Activated CD4-positive, alpha-beta T cell treated with anti-CD3 and anti-CD28 coated beads, Interleukin-10, Interleukin-2, amounts not matched to agents 100 ng/mL and 50 ng/mL, durations not matched to agents 16 hours and 8 hours (primary cell): ENCODE measurements around the gene PCDHA2.
A peak's percentile ranks its signal among the peaks of the same experiment; 100 is the strongest.
"Not testable (repeated sequence)": the region's sequence is repeated elsewhere in the genome, so short reads cannot be mapped to it uniquely, and the experiment has no call there.

ENCODE experiments used
- DNase-seq: peaks from one replicate; pipeline ENCODE4 v3.0.0-alpha.2; 2020

Gene PCDHA2

DNA sequence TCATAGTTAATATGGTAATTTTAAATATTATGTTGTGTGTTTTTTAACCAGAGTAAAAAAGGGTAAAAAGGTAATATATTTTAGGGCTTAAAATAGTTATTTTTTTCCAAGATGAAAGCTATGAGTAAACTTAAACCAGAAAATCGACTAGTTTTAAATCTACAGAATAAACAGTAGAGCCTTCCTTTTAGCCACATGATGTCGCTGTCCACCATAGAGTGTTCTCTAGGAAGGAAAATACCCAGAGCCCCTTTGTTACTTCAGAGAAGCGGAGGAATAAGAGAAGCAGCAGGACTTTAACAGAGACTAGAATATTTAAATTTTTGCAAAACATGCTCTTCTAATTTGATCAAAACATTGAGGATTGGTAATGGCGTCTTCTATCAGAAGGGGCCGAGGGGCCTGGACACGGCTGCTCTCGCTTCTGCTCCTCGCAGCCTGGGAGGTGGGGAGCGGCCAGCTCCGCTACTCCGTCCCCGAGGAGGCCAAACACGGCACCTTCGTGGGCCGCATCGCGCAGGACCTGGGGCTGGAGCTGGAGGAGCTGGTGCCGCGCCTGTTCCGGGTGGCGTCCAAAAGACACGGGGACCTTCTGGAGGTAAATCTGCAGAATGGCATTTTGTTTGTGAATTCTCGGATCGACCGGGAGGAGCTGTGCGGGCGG lies at the start of gene PCDHA2:
TSS of gene PCDHA2 (plus strand) at position 258 of the 664 bp plus-strand sequence.
- no peak for DNase-seq

DNA sequence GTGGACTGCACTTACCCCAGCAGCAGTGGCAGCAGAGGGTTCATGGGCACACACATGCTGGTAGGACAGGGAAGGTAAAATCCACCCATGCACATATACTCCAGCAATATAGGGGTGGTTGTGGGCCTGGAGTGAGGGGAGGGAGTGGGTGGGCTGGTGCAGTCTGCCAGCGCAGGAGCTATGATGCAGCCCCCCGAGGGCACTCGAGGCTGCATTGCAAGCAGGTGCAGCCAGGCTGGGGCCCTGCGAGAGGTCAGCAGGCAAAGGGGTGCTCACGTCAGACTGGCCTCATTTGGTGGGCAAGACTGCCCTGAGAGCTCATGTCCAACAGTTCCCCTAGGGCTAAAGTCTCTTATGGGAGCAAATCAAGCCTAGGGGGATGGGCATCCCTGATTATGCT lies 41.1 kb upstream of the PCDHA2 start:
- no peak for DNase-seq

DNA sequence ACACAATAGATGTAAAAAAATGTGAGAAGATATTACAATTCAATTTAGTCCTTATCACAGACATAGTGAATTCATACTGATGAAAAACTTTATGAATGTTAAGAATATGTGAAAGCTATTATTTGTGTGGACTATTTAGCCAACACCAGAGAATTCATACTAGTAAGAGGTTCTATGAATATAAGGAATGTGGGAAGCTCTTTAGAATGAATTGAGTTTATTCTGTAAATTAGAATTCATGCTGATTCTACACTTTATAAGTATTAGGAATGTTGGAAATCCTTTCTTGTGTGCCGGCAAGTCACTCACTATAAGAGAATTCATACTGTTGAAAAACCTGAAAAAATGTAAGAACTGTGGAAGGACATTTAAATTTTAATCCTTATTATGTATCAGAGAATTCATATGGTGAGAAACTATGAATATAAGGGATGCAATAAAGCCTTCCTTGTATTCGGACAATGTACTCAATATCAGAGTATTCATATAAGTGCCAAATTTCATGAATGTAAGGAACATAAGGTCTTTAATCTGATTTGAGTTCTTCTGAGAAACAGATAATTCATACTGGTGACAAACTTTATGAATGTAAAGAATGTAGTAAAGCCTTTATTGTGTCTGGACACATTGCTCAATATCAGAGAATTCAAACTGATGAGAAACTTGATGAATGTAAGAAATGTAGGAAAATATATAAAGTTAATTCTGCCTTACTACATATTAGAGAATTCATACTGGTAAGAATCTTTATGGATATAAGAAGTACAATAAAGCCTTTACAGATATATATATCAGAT lies 30.3 kb upstream of the PCDHA2 start:
- DNase-seq = no peak

DNA sequence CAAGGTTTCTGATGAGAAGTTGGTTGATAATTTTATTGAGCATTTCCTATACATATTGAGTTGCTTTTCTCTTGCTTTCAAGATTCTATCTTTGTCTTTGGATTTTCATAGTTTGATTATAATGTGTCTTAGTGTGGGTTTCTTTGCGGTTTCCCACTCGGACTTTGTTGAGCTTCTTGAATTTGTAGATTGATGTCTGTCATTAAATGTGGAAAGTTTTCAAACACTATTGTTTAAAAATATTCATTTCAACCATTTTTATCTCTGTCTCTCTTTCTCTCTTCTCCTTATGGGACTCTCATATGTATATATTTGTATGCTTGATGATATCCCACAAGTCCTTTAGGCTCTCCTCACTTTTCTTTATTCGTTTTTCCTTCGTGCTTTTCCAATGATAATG lies 27.2 kb upstream of the PCDHA2 start:
- no peak for DNase-seq

DNA sequence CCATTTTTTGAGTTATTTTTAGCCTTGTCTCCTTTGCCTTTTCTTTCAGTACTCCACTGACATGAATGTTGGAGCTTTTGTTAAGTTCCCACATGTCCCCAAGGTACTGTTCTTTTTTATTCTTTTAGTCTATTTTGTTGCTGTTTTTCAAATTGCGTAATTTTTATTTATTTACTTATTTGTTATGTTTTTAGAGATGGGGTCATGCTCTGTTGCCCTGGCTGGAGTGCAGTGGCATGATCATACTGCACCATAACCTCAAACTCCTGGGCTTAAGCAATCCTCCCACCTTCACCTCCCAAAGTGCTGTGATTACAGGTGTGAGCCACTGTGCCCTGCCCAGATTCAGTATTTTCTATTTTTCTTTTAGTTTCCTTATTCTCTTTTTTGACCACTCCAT lies 14.1 kb upstream of the PCDHA2 start:
- no peak for DNase-seq

DNA sequence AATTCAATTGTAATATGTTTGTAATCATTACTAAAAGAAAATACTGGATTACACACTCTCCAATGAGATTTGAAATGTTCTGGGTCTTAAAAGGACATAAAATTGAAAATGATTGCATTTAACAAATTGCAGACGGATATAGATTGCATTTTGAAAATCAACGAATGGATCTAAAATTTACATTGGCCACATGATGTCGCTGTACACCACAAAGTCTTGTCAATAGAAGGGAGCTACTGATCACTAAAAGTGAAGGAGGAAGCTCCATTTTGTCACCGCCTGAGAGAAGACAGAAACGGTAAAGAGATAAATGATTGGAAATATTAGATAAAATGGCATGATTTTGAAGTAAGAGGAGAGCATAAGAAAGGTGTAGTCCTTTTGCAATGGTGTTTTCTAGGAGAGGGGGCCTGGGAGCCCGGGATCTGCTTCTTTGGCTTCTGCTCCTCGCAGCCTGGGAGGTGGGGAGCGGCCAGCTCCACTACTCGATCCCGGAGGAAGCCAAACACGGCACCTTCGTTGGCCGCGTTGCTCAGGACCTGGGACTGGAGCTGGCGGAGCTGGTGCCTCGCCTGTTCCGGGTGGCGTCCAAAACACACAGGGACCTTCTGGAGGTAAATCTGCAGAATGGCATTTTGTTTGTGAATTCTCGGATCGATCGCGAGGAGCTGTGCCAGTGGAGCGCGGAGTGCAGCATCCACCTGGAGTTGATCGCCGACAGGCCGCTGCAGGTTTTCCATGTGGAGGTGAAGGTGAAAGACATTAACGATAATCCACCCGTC lies 8.6 kb upstream of the PCDHA2 start, which contains the start of gene PCDHA1:
TSS of gene PCDHA1 (plus strand) at position 236 of the 782 bp plus-strand sequence.
- DNase-seq = no peak

DNA sequence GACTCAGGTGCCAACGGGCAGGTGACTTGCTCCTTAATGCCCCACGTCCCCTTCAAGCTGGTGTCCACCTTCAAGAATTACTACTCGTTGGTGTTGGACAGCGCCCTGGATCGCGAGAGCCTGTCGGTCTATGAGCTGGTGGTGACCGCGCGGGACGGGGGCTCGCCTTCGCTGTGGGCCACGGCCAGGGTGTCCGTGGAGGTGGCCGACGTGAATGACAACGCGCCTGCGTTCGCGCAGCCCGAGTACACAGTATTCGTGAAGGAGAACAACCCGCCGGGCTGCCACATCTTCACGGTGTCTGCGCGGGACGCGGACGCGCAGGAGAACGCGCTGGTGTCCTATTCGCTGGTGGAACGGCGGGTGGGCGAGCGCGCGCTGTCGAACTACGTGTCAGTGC lies 7.2 kb upstream of the PCDHA2 start:
- DNase-seq = not testable (repeated sequence)

DNA sequence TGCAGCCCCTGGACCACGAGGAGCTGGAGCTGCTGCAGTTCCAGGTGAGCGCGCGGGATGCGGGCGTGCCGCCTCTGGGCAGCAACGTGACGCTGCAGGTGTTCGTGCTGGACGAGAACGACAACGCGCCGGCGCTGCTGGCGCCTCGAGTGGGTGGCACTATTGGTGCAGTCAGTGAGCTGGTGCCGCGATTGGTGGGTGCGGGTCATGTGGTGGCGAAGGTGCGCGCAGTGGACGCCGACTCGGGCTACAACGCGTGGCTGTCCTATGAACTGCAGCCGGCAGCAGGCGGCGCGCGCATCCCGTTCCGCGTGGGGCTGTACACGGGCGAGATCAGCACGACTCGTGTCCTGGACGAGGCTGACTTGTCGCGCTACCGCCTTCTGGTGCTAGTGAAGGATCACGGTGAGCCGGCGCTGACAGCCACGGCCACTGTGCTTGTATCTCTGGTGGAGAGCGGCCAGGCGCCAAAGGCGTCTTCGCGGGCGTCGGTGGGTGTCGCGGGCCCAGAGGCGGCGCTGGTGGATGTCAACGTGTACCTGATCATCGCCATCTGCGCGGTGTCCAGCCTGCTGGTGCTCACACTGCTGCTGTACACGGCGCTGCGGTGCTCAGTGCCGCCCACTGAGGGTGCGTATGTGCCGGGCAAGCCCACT lies 6.7 kb upstream of the PCDHA2 start:
- DNase-seq = not testable (repeated sequence)

DNA sequence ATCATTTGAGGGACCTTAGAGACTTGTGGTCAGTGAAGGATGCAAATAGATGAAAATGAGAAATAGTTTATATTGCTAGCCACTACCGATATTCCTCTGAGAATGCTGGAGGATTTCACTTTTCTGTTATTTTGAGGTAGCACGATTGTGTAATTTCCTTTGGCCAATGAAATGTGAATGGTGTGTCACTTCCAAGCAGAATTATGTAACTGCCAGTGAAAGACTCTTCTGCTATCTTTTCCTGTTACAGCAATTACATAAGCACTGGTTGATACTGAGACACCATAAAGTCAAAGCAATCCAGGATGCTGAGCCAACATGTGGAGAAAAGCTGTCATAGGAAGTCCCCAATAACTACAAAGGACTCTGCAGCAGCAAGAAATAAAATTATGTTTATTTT lies 3.6 kb upstream of the PCDHA2 start:
- DNase-seq = no peak

DNA sequence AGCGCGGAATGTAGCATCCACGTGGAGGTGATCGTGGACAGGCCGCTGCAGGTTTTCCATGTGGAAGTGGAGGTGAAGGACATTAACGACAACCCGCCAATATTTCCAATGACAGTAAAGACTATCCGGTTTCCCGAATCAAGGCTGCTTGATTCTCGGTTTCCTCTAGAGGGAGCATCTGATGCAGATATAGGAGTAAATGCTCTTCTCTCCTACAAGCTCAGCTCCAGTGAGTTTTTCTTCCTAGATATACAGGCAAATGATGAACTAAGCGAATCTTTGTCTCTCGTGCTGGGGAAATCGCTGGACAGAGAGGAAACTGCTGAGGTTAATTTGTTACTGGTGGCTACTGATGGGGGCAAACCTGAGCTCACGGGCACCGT lies 598 bp downstream of the PCDHA2 start:
- no peak for DNase-seq

DNA sequence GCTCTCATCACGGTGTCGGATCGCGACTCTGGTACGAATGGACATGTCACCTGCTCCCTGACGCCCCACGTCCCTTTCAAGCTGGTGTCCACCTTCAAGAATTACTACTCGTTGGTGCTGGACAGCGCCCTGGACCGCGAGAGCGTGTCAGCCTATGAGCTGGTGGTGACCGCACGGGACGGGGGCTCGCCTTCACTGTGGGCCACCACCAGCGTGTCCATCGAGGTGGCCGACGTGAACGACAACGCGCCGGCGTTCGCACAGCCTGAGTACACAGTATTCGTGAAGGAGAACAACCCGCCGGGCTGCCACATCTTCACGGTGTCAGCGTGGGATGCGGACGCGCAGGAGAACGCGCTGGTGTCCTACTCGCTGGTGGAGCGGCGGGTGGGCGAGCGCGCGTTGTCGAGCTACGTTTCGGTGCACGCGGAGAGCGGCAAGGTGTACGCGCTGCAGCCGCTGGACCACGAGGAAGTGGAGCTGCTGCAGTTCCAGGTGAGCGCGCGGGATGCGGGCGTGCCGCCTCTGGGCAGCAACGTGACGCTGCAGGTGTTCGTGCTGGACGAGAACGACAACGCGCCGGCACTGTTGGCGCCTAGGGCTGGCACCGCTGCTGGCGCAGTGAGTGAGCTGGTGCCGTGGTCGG lies 1.5 kb downstream of the PCDHA2 start:
- not testable (repeated sequence) for DNase-seq

DNA sequence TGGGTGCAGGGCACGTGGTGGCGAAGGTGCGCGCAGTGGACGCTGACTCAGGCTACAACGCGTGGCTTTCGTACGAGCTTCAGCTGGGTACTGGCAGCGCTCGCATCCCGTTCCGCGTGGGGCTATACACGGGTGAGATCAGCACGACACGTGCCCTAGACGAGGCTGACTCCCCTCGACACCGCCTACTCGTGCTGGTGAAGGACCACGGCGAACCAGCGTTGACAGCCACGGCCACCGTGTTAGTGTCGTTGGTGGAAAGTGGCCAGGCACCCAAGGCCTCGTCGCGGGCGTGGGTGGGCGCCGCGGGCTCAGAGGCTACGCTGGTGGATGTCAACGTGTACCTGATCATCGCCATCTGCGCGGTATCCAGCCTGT lies 2.1 kb downstream of the PCDHA2 start:
- no peak for DNase-seq

DNA sequence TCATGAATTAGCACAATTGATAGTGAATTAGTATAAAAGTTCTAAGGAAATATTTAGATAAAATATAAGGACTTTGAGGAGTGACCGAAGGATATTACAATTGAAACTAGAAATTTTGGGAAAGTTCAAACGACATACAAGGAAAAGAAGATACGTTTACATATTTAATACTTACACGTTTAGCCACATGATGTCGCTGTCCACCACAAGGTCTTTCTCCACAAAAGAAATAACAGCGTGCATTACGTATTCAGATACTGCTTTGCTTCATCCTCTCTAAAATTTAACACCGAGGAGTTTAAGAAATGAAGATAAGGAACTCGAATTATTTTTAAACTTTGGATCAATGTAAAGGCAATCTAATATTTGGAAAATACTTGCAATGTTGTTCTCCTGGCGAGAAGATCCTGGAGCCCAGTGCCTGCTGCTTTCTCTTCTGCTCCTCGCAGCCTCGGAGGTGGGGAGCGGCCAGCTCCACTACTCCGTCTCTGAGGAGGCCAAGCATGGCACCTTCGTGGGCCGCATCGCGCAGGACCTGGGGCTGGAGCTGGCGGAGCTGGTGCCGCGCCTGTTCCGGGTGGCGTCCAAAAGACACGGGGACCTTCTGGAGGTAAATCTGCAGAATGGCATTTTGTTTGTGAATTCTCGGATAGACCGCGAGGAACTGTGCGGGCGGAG lies 6.3 kb downstream of the PCDHA2 start, which contains the start of gene PCDHA3:
TSS of gene PCDHA3 (plus strand) at position 242 of the 678 bp plus-strand sequence.
- DNase-seq = no peak

DNA sequence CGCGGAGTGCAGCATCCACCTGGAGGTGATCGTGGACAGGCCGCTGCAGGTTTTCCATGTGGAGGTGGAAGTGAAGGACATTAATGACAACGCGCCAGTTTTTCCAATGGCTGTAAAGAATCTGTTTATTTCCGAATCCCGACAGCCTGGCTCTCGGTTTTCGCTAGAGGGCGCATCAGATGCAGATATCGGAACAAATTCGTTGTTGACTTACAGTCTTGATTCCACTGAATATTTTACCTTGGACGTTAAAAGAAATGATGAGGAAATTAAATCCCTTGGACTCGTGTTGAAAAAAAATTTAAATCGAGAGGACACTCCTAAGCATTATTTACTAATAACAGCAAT lies 6.8 kb downstream of the PCDHA2 start:
- DNase-seq = no peak

DNA sequence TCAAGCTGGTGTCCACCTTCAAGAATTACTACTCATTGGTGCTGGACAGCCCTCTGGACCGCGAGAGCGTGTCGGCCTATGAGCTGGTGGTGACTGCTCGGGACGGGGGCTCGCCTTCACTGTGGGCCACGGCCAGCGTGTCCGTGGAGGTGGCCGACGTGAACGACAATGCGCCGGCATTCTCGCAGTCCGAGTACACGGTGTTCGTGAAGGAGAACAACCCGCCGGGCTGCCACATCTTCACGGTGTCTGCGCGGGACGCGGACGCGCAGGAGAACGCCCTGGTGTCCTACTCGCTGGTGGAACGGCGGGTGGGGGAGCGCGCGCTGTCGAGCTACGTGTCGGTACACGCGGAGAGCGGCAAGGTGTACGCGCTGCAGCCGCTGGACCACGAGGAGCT lies 7.7 kb downstream of the PCDHA2 start:
- not testable (repeated sequence) for DNase-seq

DNA sequence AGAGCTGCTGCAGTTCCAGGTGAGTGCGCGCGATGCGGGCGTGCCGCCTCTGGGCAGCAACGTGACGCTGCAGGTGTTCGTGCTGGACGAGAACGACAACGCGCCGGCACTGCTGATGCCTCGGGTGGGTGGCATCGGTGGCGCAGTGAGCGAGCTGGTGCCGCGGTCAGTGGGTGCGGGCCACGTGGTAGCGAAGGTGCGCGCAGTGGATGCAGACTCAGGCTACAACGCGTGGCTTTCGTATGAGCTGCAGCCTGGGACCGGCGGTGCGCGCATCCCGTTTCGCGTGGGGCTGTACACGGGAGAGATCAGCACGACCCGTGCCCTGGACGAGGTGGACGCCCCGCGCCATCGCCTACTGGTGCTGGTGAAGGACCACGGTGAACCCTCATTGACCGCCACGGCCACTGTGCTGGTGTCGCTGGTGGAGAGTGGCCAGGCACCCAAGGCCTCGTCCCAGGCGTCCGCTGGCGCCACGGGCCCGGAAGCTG lies 8.2 kb downstream of the PCDHA2 start:
- DNase-seq = no peak

DNA sequence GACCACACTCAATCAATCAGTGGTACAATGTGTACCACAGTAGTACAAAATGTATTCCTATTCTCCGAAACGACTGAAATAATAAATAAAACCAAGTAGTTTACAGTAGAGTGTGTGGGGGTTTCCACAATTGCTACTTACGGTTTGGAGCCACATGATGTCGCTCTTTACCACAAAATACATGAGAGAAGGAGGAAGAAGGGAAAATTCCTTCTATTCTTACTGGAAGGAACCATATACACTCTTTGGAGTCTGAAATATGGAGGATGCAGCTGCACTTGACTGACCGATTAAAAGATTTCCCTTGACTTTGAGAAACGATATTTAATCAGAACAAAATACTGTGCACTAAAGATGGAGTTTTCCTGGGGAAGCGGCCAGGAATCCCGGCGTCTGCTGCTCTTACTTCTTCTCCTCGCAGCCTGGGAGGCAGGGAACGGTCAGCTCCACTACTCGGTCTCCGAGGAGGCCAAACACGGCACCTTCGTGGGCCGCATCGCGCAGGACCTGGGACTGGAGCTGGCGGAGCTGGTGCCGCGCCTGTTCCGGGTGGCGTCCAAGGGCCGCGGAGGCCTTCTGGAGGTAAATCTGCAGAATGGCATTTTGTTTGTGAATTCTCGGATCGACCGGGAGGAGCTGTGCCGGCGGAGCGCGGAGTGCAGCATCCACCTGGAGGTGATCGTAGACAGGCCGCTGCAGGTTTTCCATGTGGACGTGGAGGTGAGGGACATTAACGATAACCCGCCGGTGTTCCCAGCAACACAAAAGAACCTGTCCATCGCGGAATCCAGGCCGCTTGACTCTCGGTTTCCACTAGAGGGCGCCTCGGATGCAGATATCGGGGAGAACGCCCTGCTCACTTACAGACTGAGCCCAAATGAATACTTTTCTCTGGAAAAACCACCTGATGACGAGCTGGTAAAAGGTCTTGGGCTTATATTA lies 12.5 kb downstream of the PCDHA2 start, which contains the start of gene PCDHA4:
TSS of gene PCDHA4 (plus strand) at position 235 of the 942 bp plus-strand sequence.
- DNase-seq = peak; percentile 28

DNA sequence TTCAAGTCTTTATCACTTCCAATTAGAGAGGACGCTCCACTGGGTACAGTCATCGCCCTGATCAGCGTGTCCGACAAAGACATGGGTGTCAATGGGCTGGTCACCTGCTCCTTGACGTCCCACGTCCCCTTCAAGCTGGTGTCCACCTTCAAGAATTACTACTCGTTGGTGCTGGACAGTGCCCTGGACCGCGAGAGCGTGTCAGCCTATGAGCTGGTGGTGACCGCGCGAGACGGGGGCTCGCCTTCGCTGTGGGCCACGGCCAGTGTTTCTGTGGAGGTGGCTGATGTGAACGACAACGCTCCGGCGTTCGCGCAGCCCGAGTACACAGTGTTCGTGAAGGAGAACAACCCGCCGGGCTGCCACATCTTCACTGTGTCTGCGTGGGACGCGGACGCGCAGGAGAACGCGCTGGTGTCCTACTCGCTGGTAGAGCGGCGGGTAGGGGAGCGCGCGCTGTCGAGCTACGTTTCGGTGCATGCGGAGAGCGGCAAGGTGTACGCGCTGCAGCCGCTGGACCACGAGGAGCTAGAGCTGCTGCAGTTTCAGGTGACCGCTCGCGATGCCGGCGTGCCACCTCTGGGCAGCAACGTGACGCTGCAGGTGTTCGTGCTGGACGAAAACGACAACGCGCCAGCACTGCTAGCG lies 13.7 kb downstream of the PCDHA2 start:
- not testable (repeated sequence) for DNase-seq

DNA sequence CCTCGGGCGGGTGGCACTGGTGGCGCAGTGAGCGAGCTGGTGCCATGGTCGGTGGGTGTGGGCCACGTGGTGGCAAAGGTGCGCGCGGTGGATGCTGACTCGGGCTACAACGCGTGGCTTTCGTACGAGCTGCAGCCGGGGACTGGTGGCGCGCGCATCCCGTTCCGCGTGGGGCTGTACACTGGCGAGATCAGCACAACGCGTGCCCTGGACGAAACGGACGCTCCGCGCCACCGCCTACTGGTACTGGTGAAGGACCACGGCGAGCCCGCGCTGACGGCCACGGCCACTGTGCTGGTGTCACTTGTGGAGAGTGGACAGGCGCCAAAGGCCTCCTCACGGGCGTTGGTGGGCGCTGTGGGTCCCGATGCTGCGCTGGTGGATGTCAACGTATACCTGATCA lies 14.2 kb downstream of the PCDHA2 start:
- no peak for DNase-seq
